Mucosa of rectum (tissue), 2 donors: Measurements from ENCODE around the gene SLFN14.

Experiments
- H3K27ac ChIP-seq, 2 donors: one replicate each; pipeline ENCODE4 v1.7.0; 2013; ENCODE audit warnings: inconsistent platforms in 2 of 2, low read depth in 2 of 2, low read length in 2 of 2
- H3K27me3 ChIP-seq, 2 donors: one replicate each; pipeline ENCODE4 v1.7.0; 2013; ENCODE audit warnings: low read length in 2 of 2; ENCODE audit not compliant: control insufficient read depth in 2 of 2, insufficient read depth in 2 of 2
- H3K36me3 ChIP-seq, 2 donors: one replicate each; pipeline ENCODE4 v1.7.0; 2013; ENCODE audit warnings: low read length in 2 of 2; ENCODE audit not compliant: control insufficient read depth in 2 of 2, insufficient read depth in 2 of 2
- H3K4me1 ChIP-seq, 2 donors: one replicate each; pipeline ENCODE4 v1.7.0; 2013; ENCODE audit warnings: low read length in 2 of 2, mild to moderate bottlenecking in 1 of 2; ENCODE audit not compliant: control insufficient read depth in 2 of 2, insufficient read depth in 2 of 2
- H3K4me3 ChIP-seq, 2 donors: one replicate each; pipeline ENCODE4 v1.7.0; 2013; ENCODE audit warnings: low read length in 2 of 2
- H3K9ac ChIP-seq, 2 donors: one replicate each; pipeline ENCODE4 v1.7.0; 2013; ENCODE audit warnings: low read length in 2 of 2, low read depth in 1 of 2, mild to moderate bottlenecking in 1 of 2
- H3K9me3 ChIP-seq, 2 donors: one replicate each; pipeline ENCODE4 v1.7.0; 2013; ENCODE audit warnings: low read length in 2 of 2; ENCODE audit not compliant: control insufficient read depth in 2 of 2
- donor health status: healthy.
- donor health status: Normal muscosa, but diverticular disease.

Gene SLFN14

DNA sequence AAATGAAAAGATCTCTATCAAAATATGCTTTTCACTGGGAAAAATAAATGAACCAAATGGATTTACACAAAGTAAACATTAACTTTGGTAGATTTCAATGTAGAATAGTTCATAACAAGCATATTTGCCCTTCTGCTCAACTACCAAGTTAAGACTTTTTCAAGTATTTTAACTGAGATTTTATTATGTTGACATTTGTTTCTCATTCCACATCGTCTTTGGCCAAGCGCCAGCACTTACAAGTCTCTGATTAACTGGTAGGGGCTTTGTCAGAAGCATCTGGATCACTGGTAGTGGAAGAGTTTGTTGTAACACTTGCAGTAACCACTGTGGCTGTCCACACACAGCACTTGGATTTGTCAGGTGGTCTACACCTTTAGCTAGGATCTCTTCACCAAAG lies 46.1 kb downstream of the SLFN14 start:
- Histone ChIP-seq H3K9ac (no peak overlapping the region), H3K4me1 (peaks cover 0 to under 1% of the 10 kb centered on the region in 2 donors), H3K4me3 (no peak overlapping the region), H3K27me3 (peaks cover 0 to 6% of the 10 kb centered on the region in 2 donors), H3K36me3 (no peaks in the 10 kb centered on the region), H3K27ac (no peak overlapping the region), H3K9me3 (no peaks in the 10 kb centered on the region)
